ENCODE data around the gene PLA2G6.

Gene PLA2G6

GRCh38 chr22:38177926-38178604, 3.6 kb downstream of the PLA2G6 start:
- H3K4me1 ChIP-seq (ENCODE audit: control insufficient read depth, insufficient read depth, low read length) = peaks cover 13% of the 10 kb centered on the region
- no peaks in the 10 kb centered on the region for H3K36me3 ChIP-seq (ENCODE audit: control insufficient read depth in 2 of 2, insufficient read depth in 1 of 2, low read length in 2 of 2)
- no peak overlapping the region for H3K4me3 ChIP-seq (ENCODE audit: low read depth, low read length)
- CTCF ChIA-PET = interaction anchor here (0.6 to 2.5 kb wide), 6 partner anchors 21 to 126 kb away, joined by 3 to 19 read pairs (median 4); no protein-coding TSS in a partner anchor
- POLR2A ChIA-PET = interaction anchor here (0.6 to 2.7 kb wide), 4 partner anchors 11 to 586 kb away, joined by 3 to 12 read pairs (median 3); partner anchors contain the start of gene MAFF
- H3K9me3 ChIP-seq (ENCODE audit: control insufficient read depth, insufficient read depth, low read depth, low read length) = no peaks in the 10 kb centered on the region
- peak overlapping the region; percentile 58 for H3K27ac ChIP-seq (ENCODE audit: extremely low read depth, low read depth, low read length)
- TF ChIP-seq MEIS1 (CRISPR knock-in tag; IDR thresholded peaks at IDR 0.05; ENCODE audit: borderline replicate concordance) (no peak), ZNF837 (tag by site-specific recombination; IDR thresholded peaks at IDR 0.05) (no peak), ZEB2 (tag by site-specific recombination; IDR thresholded peaks at IDR 0.05) (peak; percentile 86), ZNF146 (tag by site-specific recombination; IDR thresholded peaks at IDR 0.05) (no peak), BCL6B (tag by site-specific recombination; IDR thresholded peaks at IDR 0.05) (no peak), KLF9 (tag by site-specific recombination; IDR thresholded peaks at IDR 0.05; ENCODE audit: low read depth) (no peak), ZNF549 (tag by site-specific recombination; IDR thresholded peaks at IDR 0.05) (no peak), ZNF664 (tag by site-specific recombination; IDR thresholded peaks at IDR 0.05) (peak; percentile 95), ZBTB21 (tag by site-specific recombination; IDR thresholded peaks at IDR 0.05) (0 out of 2 replicates have a peak, but pooled peaks have one; percentile 19), ZNF404 (tag by site-specific recombination; IDR thresholded peaks at IDR 0.05) (no peak), ZNF830 (tag by site-specific recombination; IDR thresholded peaks at IDR 0.05; ENCODE audit: low read depth) (no peak), ZNF366 (tag by site-specific recombination; conservative IDR thresholded peaks at IDR 0.05) (peak; percentile 86), ZNF792 (tag by site-specific recombination; IDR thresholded peaks at IDR 0.05) (no peak), ZNF510 (tag by site-specific recombination; IDR thresholded peaks at IDR 0.05; ENCODE audit: insufficient replicate concordance) (no peak), ZFP37 (tag by site-specific recombination; IDR thresholded peaks at IDR 0.05) (peak; percentile 68; the same call in 1 of the 2 replicates), ZBTB26 (tag by site-specific recombination; optimal IDR thresholded peaks at IDR 0.05) (no peak), ZNF394 (tag by site-specific recombination; IDR thresholded peaks at IDR 0.05; ENCODE audit: borderline replicate concordance) (0 out of 2 replicates have a peak, but pooled peaks have one; percentile 11), WT1 (tag by site-specific recombination; IDR thresholded peaks at IDR 0.05) (peak; percentile 73), ZNF449 (tag by site-specific recombination; IDR thresholded peaks at IDR 0.05) (no peak), RBAK (tag by site-specific recombination; IDR thresholded peaks at IDR 0.05) (no peak), ZNF132 (tag by site-specific recombination; IDR thresholded peaks at IDR 0.05; ENCODE audit: borderline replicate concordance) (no peak), ZNF621 (tag by site-specific recombination; IDR thresholded peaks at IDR 0.05) (no peak), ZNF16 (tag by site-specific recombination; IDR thresholded peaks at IDR 0.05; ENCODE audit: low read depth) (no peak), ZNF112 (tag by site-specific recombination; IDR thresholded peaks at IDR 0.05) (no peak), ELK4 (IDR thresholded peaks at IDR 0.05; ENCODE audit: borderline replicate concordance, low read depth, low read length) (no peak), ZNF211 (tag by site-specific recombination; IDR thresholded peaks at IDR 0.05; ENCODE audit: low read depth) (no peak), ZFHX2 (tag by site-specific recombination; conservative IDR thresholded peaks at IDR 0.05) (no peak), ZNF221 (tag by site-specific recombination; IDR thresholded peaks at IDR 0.05; ENCODE audit: borderline replicate concordance) (no peak), ZNF558 (tag by site-specific recombination; IDR thresholded peaks at IDR 0.05) (peak; percentile 23; the same call in 1 of the 2 replicates), YY2 (tag by site-specific recombination; IDR thresholded peaks at IDR 0.05) (no peak)
